H9 (cell line): ENCODE results near the gene TMEM92. TPM values are rescaled to one million over a fixed set of nuclear protein-coding genes. Genes with fewer than 3 reads are reported as not detected.

ENCODE experiments used
- DNase-seq: peaks from one replicate; pipeline ENCODE4 v3.0.0-alpha.2; 2017
- H2AFZ ChIP-seq: one replicate; pipeline ENCODE4 v1.6.1; 2013; ENCODE audit warnings: mild to moderate bottlenecking, low read length, control low read depth, moderate library complexity
- H2AK5ac ChIP-seq: 2 replicates; pipeline ENCODE4 v1.6.1; 2013; ENCODE audit warnings: low read length, control low read depth, mixed read lengths; ENCODE audit not compliant: insufficient read length
- H2BK120ac ChIP-seq: one replicate; pipeline ENCODE4 v1.6.1; 2013; ENCODE audit warnings: low read depth, mild to moderate bottlenecking, low read length, control low read depth, inconsistent platforms; ENCODE audit not compliant: poor library complexity, severe bottlenecking
- H2BK12ac ChIP-seq: 2 replicates; pipeline ENCODE4 v1.6.1; 2013; ENCODE audit warnings: low read length, control low read depth, mixed read lengths, low read depth; ENCODE audit not compliant: insufficient read length
- H2BK15ac ChIP-seq: 2 replicates; pipeline ENCODE4 v1.6.1; 2013; ENCODE audit warnings: low read depth, low read length, control low read depth
- H2BK20ac ChIP-seq: one replicate; pipeline ENCODE4 v1.6.1; 2013; ENCODE audit warnings: low read depth, mild to moderate bottlenecking, low read length, control low read depth, inconsistent platforms; ENCODE audit not compliant: poor library complexity, severe bottlenecking
- H2BK5ac ChIP-seq: 2 replicates; pipeline ENCODE4 v1.6.1; 2013; ENCODE audit warnings: low read length, control low read depth, mixed read lengths; ENCODE audit not compliant: insufficient read length
- H3K14ac ChIP-seq: 2 replicates; pipeline ENCODE4 v1.6.1; 2013; ENCODE audit warnings: low read length, control low read depth; ENCODE audit not compliant: insufficient read depth
- H3K18ac ChIP-seq: 2 replicates; pipeline ENCODE4 v1.6.1; 2013; ENCODE audit warnings: low read depth, mild to moderate bottlenecking, mixed read lengths, low read length, control low read depth; ENCODE audit not compliant: insufficient read length
- H3K23ac ChIP-seq: 2 replicates; pipeline ENCODE4 v1.6.1; 2013; ENCODE audit warnings: low read length, control low read depth, mixed read lengths, low read depth; ENCODE audit not compliant: insufficient read length
- H3K23me2 ChIP-seq: 2 replicates; pipeline ENCODE4 v1.6.1; 2013; ENCODE audit warnings: low read depth, mild to moderate bottlenecking, mixed read lengths, low read length, control low read depth; ENCODE audit not compliant: insufficient read length, poor library complexity, severe bottlenecking
- H3K27ac ChIP-seq: 2 replicates; pipeline ENCODE4 v1.5.1; 2013; ENCODE audit warnings: low read length, control low read depth, mixed read lengths, low read depth; ENCODE audit not compliant: insufficient read length
- H3K27me3 ChIP-seq: 2 replicates; pipeline ENCODE4 v1.6.1; 2013; ENCODE audit warnings: low read length, control low read depth, inconsistent platforms; ENCODE audit not compliant: insufficient read depth
- H3K4ac ChIP-seq: 2 replicates; pipeline ENCODE4 v1.6.1; 2013; ENCODE audit warnings: low read depth, mild to moderate bottlenecking, control low read depth, inconsistent platforms, low read length, moderate library complexity
- H3K4me1 ChIP-seq: 2 replicates; pipeline ENCODE4 v1.6.1; 2013; ENCODE audit warnings: low read length, control low read depth, inconsistent platforms; ENCODE audit not compliant: insufficient read depth
- H3K4me2 ChIP-seq: 2 replicates; pipeline ENCODE4 v1.6.1; 2013; ENCODE audit warnings: low read length, control low read depth, mixed read lengths; ENCODE audit not compliant: insufficient read length, insufficient read depth
- H3K56ac ChIP-seq: 2 replicates; pipeline ENCODE4 v1.6.1; 2013; ENCODE audit warnings: low read depth, mild to moderate bottlenecking, mixed read lengths, low read length, control low read depth; ENCODE audit not compliant: insufficient read length
- H3K79me1 ChIP-seq: 2 replicates; pipeline ENCODE4 v1.6.1; 2013; ENCODE audit warnings: low read depth, mild to moderate bottlenecking, moderate library complexity, low read length, control low read depth, inconsistent platforms; ENCODE audit not compliant: insufficient read depth, poor library complexity, severe bottlenecking
- H3K79me2 ChIP-seq: 2 replicates; pipeline ENCODE4 v1.6.1; 2013; ENCODE audit warnings: low read length, control low read depth, inconsistent platforms; ENCODE audit not compliant: insufficient read depth
- H3K9ac ChIP-seq: 2 replicates; pipeline ENCODE4 v1.6.1; 2013; ENCODE audit warnings: low read length, control low read depth, mixed read lengths; ENCODE audit not compliant: insufficient read length; ENCODE audit errors: extremely low read depth
- H3K9me3 ChIP-seq: one replicate; pipeline ENCODE4 v1.6.1; 2013; ENCODE audit warnings: low read depth, low read length, inconsistent platforms; ENCODE audit not compliant: control insufficient read depth
- H3T11ph ChIP-seq: one replicate; pipeline ENCODE4 v1.6.1; 2013; ENCODE audit warnings: mild to moderate bottlenecking, low read length, control low read depth, inconsistent platforms
- H4K20me1 ChIP-seq: one replicate; pipeline ENCODE4 v1.6.1; 2013; ENCODE audit not compliant: control insufficient read depth, insufficient read length, insufficient read depth
- H4K5ac ChIP-seq: 2 replicates; pipeline ENCODE4 v1.6.1; 2013; ENCODE audit warnings: low read depth, mild to moderate bottlenecking, mixed read lengths, low read length, control low read depth; ENCODE audit not compliant: insufficient read length
- H4K8ac ChIP-seq: replicated peaks from 2 replicates; pipeline ENCODE4 v1.6.1; 2013; ENCODE audit warnings: low read length, control low read depth, mixed read lengths, low read depth; ENCODE audit not compliant: insufficient read length
- H4K91ac ChIP-seq: 2 replicates; pipeline ENCODE4 v1.6.1; 2013; ENCODE audit warnings: low read depth, mild to moderate bottlenecking, moderate library complexity, mixed read lengths, low read length, control low read depth; ENCODE audit not compliant: insufficient read length
- H3K27ac Mint-ChIP-seq, 3 experiments: 2 replicates in 2 of 3; 3 replicates in 1 of 3; pipeline ENCODE4 v1.8.0; 2020 to 2021; ENCODE audit warnings: mixed read lengths in 3 of 3, mild to moderate bottlenecking in 1 of 3, moderate library complexity in 1 of 3
- H3K27me3 Mint-ChIP-seq: 2 replicates; pipeline ENCODE4 v1.8.0; 2021; ENCODE audit warnings: low read depth, mild to moderate bottlenecking, moderate library complexity, mixed read lengths
- H3K36me3 Mint-ChIP-seq, 3 experiments: 2 replicates in 2 of 3; 3 replicates in 1 of 3; pipeline ENCODE4 v1.8.0; 2020 to 2021; ENCODE audit warnings: low read depth in 3 of 3, mixed read lengths in 3 of 3; ENCODE audit not compliant: insufficient read depth in 1 of 3
- H3K4me1 Mint-ChIP-seq, 2 experiments: 2 replicates each; pipeline ENCODE4 v1.8.0; 2020; ENCODE audit warnings: mixed read lengths in 2 of 2
- H3K4me3 Mint-ChIP-seq, 2 experiments: 2 replicates in 1 of 2; 3 replicates in 1 of 2; pipeline ENCODE4 v1.8.0; 2020 to 2021; ENCODE audit warnings: mild to moderate bottlenecking in 2 of 2, mixed read lengths in 2 of 2, moderate library complexity in 1 of 2
- H3K9me3 Mint-ChIP-seq, 2 experiments: 2 replicates in 1 of 2; 3 replicates in 1 of 2; pipeline ENCODE4 v1.8.0; 2020; ENCODE audit warnings: mild to moderate bottlenecking in 2 of 2, mixed read lengths in 2 of 2, moderate library complexity in 1 of 2
- WGBS: extraction: QIAGEN DNeasy Blood & Tissue Kit; methylation state at CpG from one replicate; pipeline ENCODE4 v1.1.7; 2013; ENCODE audit warnings: missing lambda C conversion rate, low lambda C conversion rate, mixed read lengths; ENCODE audit not compliant: insufficient read length; ENCODE audit errors: extremely low coverage; 5-methylcytosine and 5-hydroxymethylcytosine counted together
- total RNA-seq: library from RNA; stranded (reverse); gene quantifications from 2 replicates; pipeline ENCODE4 v1.2.1, GENCODE V29; 2021
- TF ChIP-seq, protein P1 (sequence below): fragments of 200-600 bp; sonication (generic); conservative IDR thresholded peaks from 3 replicates; pipeline ENCODE4 v1.8.0; 2021; ENCODE audit warnings: antibody characterized with exemption, mild to moderate bottlenecking

TMEM92 gene
- total RNA-seq, 1 experiment from 2014 or later = 10.9 TPM

- peak; percentile 35 for DNase-seq
- Histone ChIP-seq H2BK15ac (no peak overlapping the region), H3K4me1 (peaks cover 18% of the 10 kb centered on the region; the same call in 1 of the 2 replicates), H2BK20ac (no peak overlapping the region), H3K14ac (no peak overlapping the region), H4K5ac (no peak overlapping the region), H3K56ac (no peak overlapping the region), H3K18ac (no peak overlapping the region), H3K4me2 (peak overlapping the region; percentile 29), H3K79me2 (no peaks in the 10 kb centered on the region), H3K79me1 (no peaks in the 10 kb centered on the region), H2BK120ac (no peak overlapping the region), H4K91ac (no peak overlapping the region), H3K23me2 (peaks cover 10% of the 10 kb centered on the region), H3K27me3 (peaks cover 3% of the 10 kb centered on the region; the same call in 1 of the 2 replicates), H3K9ac (no peak overlapping the region), H3K9me3 (no peaks in the 10 kb centered on the region), H3K23ac (no peak overlapping the region), H3K4ac (no peak overlapping the region), H2BK12ac (no peak overlapping the region), H2BK5ac (no peak overlapping the region), H2AK5ac (no peak overlapping the region), H4K8ac (no peak overlapping the region), H2AFZ (no peak overlapping the region), H3K27ac (no peak overlapping the region), H3T11ph (no peak overlapping the region), H4K20me1 (no peaks in the 10 kb centered on the region)
- whole genome bisulfite sequencing = no CpG with 5 or more reads among the region's 5 CpGs
- Mint-ChIP-seq H3K4me1 (peaks cover 42 to 46% of the 10 kb centered on the region in 2 experiments), H3K27ac (peak overlapping the region in 2 of 3 experiments; percentile 16 to 74; a peak in 3 of 7 replicates), H3K27me3 (peaks cover 6% of the 10 kb centered on the region), H3K36me3 (peaks cover 9 to 19% (median 9%) of the 10 kb centered on the region in 3 experiments; a peak in 5 of 7 replicates), H3K4me3 (peak overlapping the region in 1 of 2 experiments; percentile 28; a peak in 2 of 5 replicates), H3K9me3 (peaks cover 0 to 3% of the 10 kb centered on the region in 2 experiments; a peak in 4 of 5 replicates)
- TF ChIP-seq, protein P1, sequence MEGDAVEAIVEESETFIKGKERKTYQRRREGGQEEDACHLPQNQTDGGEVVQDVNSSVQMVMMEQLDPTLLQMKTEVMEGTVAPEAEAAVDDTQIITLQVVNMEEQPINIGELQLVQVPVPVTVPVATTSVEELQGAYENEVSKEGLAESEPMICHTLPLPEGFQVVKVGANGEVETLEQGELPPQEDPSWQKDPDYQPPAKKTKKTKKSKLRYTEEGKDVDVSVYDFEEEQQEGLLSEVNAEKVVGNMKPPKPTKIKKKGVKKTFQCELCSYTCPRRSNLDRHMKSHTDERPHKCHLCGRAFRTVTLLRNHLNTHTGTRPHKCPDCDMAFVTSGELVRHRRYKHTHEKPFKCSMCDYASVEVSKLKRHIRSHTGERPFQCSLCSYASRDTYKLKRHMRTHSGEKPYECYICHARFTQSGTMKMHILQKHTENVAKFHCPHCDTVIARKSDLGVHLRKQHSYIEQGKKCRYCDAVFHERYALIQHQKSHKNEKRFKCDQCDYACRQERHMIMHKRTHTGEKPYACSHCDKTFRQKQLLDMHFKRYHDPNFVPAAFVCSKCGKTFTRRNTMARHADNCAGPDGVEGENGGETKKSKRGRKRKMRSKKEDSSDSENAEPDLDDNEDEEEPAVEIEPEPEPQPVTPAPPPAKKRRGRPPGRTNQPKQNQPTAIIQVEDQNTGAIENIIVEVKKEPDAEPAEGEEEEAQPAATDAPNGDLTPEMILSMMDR = no peak
Measured at GRCh38 chr17:50277357-50277754, 3.1 kb downstream of the TMEM92 start.
